GM12878 (cell line): ENCODE results near the gene ARID3B. TPM values are rescaled to one million over a fixed set of nuclear protein-coding genes. Genes with fewer than 3 reads are reported as not detected.

Source experiments
- ATAC-seq: fragments of 200-7000 bp; cut with Tn5 transposase; 3 replicates; pipeline ENCODE4 v1.9.1; 2020; ENCODE audit warnings: mild to moderate bottlenecking, moderate library complexity
- BruUV-seq: library from RNA; stranded (reverse); fragments of 400-500 nt; replicated peaks from 2 replicates; lab custom pipeline; 2021; lab: Mats Ljungman, UMichigan
- CTCF ChIA-PET: fragments of 300-600 bp; sonication (Branson Sonifier 250); formaldehyde crosslinking; extraction: SDS; loops from one replicate; lab custom pipeline; 2021; ENCODE audit warnings: inconsistent platforms; lab: Yijun Ruan, JAX
- POLR2A ChIA-PET: fragments of 350-600 bp; formaldehyde crosslinking; extraction: SDS; loops from one replicate; lab custom pipeline; 2021; ENCODE audit warnings: inconsistent platforms; lab: Charles Lee
- RAD21 ChIA-PET: fragments of 300-600 bp; sonication (Branson Sonifier 250); formaldehyde crosslinking; loops from one replicate; lab custom pipeline; 2023; ENCODE audit warnings: antibody characterized with exemption; ENCODE audit not compliant: unreplicated experiment; lab: Charles Lee
- SMC1A ChIA-PET: fragments of 300-600 bp; sonication (Branson Sonifier 250); formaldehyde crosslinking; loops from one replicate; lab custom pipeline; 2023; ENCODE audit not compliant: unreplicated experiment, uncharacterized antibody; lab: Charles Lee
- DNase-seq: peaks from one replicate; pipeline ENCODE4 v3.0.0-alpha.2; 2011; ENCODE audit warnings: low read depth, low spot score
- FAIRE-seq: peaks from 3 replicates; lab custom pipeline; 2011; peaks lifted over from hg19 to GRCh38; lab: Jason Lieb, UNC
- H2AFZ ChIP-seq: 2 replicates; pipeline ENCODE4 v1.6.0; 2011; ENCODE audit warnings: low read depth, low read length, control low read depth; ENCODE audit not compliant: control insufficient read depth
- H3K27ac ChIP-seq: 2 replicates; pipeline ENCODE4 v1.5.1; 2011; ENCODE audit warnings: control low read depth; ENCODE audit not compliant: control insufficient read depth, insufficient read depth
- H3K27me3 ChIP-seq, 2 experiments: replicated peaks in 1 of 2; 2 replicates each; pipeline versions ENCODE4 v1.6.0 to v1.6.1; 2011; ENCODE audit warnings: low read length in 1 of 2; ENCODE audit not compliant: control insufficient read depth in 2 of 2, insufficient read depth in 2 of 2
- H3K36me3 ChIP-seq, 2 experiments: 2 replicates each; pipeline ENCODE4 v1.5.1; 2011; ENCODE audit warnings: low read length in 1 of 2; ENCODE audit not compliant: control insufficient read depth in 2 of 2, insufficient read depth in 2 of 2
- H3K4me1 ChIP-seq: 2 replicates; pipeline ENCODE4 v1.6.1; 2011; ENCODE audit warnings: mild to moderate bottlenecking, low read length, moderate library complexity, mixed read lengths; ENCODE audit not compliant: control insufficient read depth, insufficient read depth
- H3K4me2 ChIP-seq: 2 replicates; pipeline ENCODE4 v1.6.0; 2011; ENCODE audit warnings: control low read depth; ENCODE audit not compliant: control insufficient read depth, insufficient read depth
- H3K4me3 ChIP-seq: fragments of 200-600 bp; sonication (generic); 2 replicates; pipeline ENCODE4 v1.5.1; 2016
- H3K79me2 ChIP-seq: 2 replicates; pipeline ENCODE4 v1.6.0; 2011; ENCODE audit warnings: low read length; ENCODE audit not compliant: control insufficient read depth, insufficient read depth
- H3K9ac ChIP-seq: 2 replicates; pipeline ENCODE4 v1.8.0; 2011; ENCODE audit warnings: low read length, control low read depth, mixed read lengths; ENCODE audit not compliant: control insufficient read depth, insufficient read depth
- H3K9me3 ChIP-seq: replicated peaks from 3 replicates; pipeline ENCODE4 v1.5.1; 2011; ENCODE audit warnings: mild to moderate bottlenecking, low read length; ENCODE audit not compliant: control insufficient read depth, insufficient read depth
- H4K20me1 ChIP-seq: 2 replicates; pipeline ENCODE4 v1.6.0; 2011; ENCODE audit not compliant: control insufficient read depth, insufficient read depth
- BCL11A ChIP-seq: IDR thresholded peaks from 2 replicates; pipeline ENCODE4 v1.6.1; 2011; ENCODE audit warnings: low read depth, low read length
- HCFC1 ChIP-seq: fragments of 150-350 bp; IDR thresholded peaks from 2 replicates; pipeline ENCODE4 v1.6.1; 2014; ENCODE audit warnings: low read length
- NR2F1 ChIP-seq: fragments of 450-650 bp; conservative IDR thresholded peaks from 2 replicates; pipeline ENCODE4 v1.6.1; 2017; ENCODE audit warnings: mild to moderate bottlenecking
- TARDBP ChIP-seq: IDR thresholded peaks from 2 replicates; pipeline ENCODE4 v1.6.1; 2016; ENCODE audit warnings: borderline replicate concordance
- ZBED1 ChIP-seq: IDR thresholded peaks from 2 replicates; pipeline ENCODE4 v1.6.1; 2016; ENCODE audit warnings: borderline replicate concordance
- ZNF687 ChIP-seq: fragments of 450-650 bp; IDR thresholded peaks from 2 replicates; pipeline ENCODE4 v1.6.1; 2017; ENCODE audit warnings: mild to moderate bottlenecking, moderate library complexity
- ZZZ3 ChIP-seq: IDR thresholded peaks from 2 replicates; pipeline ENCODE4 v1.6.1; 2011; ENCODE audit warnings: low read depth; ENCODE audit not compliant: control insufficient read depth, insufficient read length
- WGBS: methylation state at CpG from one replicate; pipeline ENCODE4 v1.1.6; 2016; ENCODE audit warnings: low lambda C conversion rate; ENCODE audit not compliant: insufficient replicate concordance, insufficient coverage; ENCODE audit errors: missing lambda C conversion rate; 5-methylcytosine and 5-hydroxymethylcytosine counted together
- in situ Hi-C: fragments of 300-500 bp; cut with MboI; formaldehyde crosslinking; loops from 9 replicates; pipeline ENCODE4 v1.14.3; 2018; ENCODE audit warnings: mixed read lengths
- intact Hi-C: fragments of 100-400 bp; cut with micrococcal nuclease; formaldehyde crosslinking; loops from one replicate; pipeline ENCODE4 v1.14.2; 2022; ENCODE audit not compliant: unreplicated experiment
- polyA plus RNA-seq, 11 experiments: library from polyadenylated mRNA; depleted of rRNA in 4 of 11; unstranded in 6 of 11; stranded (reverse) in 5 of 11; fragments of >200 nt; fragmentation: Nextera tagmentation in 4 of 11; fragmentation: Illumina TruSeq in 1 of 11; extraction: Ambion mirVana in 4 of 11; extraction: Trizol in 1 of 11; gene quantifications; 1 replicate in 1 of 11; 2 replicates in 10 of 11; pipeline versions ENCODE4 v1.2.1 to v1.2.3, GENCODE V29; 2011 to 2016; ENCODE audit warnings: inconsistent platforms in 2 of 11, missing spikeins in 2 of 11, low read depth in 1 of 11
- total RNA-seq, 4 experiments: library from RNA; depleted of rRNA in 3 of 4; stranded (reverse); fragments of >200 nt in 3 of 4; fragmentation: Illumina TruSeq in 1 of 4; extraction: Trizol in 1 of 4; gene quantifications; 2 replicates each; pipeline versions ENCODE4 v1.2.1 to v1.2.3, GENCODE V29; 2013 to 2021
- TF ChIP-seq, protein P1 (sequence below): fragments of 150-350 bp; IDR thresholded peaks from 2 replicates; pipeline ENCODE4 v1.6.1; 2014; ENCODE audit warnings: mild to moderate bottlenecking, low read depth, low read length

The ARID3B gene
- total and polyA plus RNA-seq, 10 of the 15 experiments (the other 5 are each of a cell fraction or from before 2014, with no cell fraction given), result 1.1 to 33.4 (median 24.0) TPM

GRCh38 chr15:74641151-74641550 is 100.1 kb downstream of the ARID3B start:
- H4K20me1 ChIP-seq, result no peaks in the 10 kb centered on the region; the same call in 1 of the 2 replicates
- CTCF ChIA-PET, result interaction anchor here (0.6 to 18.9 kb wide), 7 partner anchors 9 to 266 kb away, joined by 3 to 380 read pairs (median 7); partner anchors contain the start of gene CLK3
- H3K79me2 ChIP-seq, result no peaks in the 10 kb centered on the region
- H3K9ac ChIP-seq, result no peak overlapping the region
- BruUV-seq, result no TSS peak
- no peak overlapping the region for H3K27ac ChIP-seq
- 93% methylated on average over 1 of the region's 1 CpG for WGBS
- ATAC-seq (no peak), FAIRE-seq (no peak), DNase-seq (no peak)
- no peak overlapping the region for H3K4me3 ChIP-seq
- RAD21 ChIA-PET, result interaction anchor here (0.9 to 1.2 kb wide), 2 partner anchors 10 to 130 kb away, joined by 3 to 4 read pairs; no protein-coding TSS in a partner anchor
- H3K36me3 ChIP-seq, result peaks cover 5 to 25% of the 10 kb centered on the region in 2 experiments
- intact Hi-C loops (no loop called here), in situ Hi-C loops (no loop called here)
- SMC1A ChIA-PET, result interaction anchor here (1.0 to 2.0 kb wide), 4 partner anchors 9 to 260 kb away, joined by 3 to 6 read pairs (median 4); no protein-coding TSS in a partner anchor
- no peaks in the 10 kb centered on the region for H3K4me1 ChIP-seq
- no peak overlapping the region for H2AFZ ChIP-seq
- POLR2A ChIA-PET, result no interaction called here
- H3K4me2 ChIP-seq, result no peak overlapping the region
- H3K9me3 ChIP-seq, result no peaks in the 10 kb centered on the region
- no peaks in the 10 kb centered on the region for H3K27me3 ChIP-seq
- TF ChIP-seq ZBED1 (no peak), TARDBP (no peak), ZNF687 (no peak), HCFC1 (no peak), ZZZ3 (no peak), NR2F1 (no peak), BCL11A (no peak)
- TF ChIP-seq, protein P1, sequence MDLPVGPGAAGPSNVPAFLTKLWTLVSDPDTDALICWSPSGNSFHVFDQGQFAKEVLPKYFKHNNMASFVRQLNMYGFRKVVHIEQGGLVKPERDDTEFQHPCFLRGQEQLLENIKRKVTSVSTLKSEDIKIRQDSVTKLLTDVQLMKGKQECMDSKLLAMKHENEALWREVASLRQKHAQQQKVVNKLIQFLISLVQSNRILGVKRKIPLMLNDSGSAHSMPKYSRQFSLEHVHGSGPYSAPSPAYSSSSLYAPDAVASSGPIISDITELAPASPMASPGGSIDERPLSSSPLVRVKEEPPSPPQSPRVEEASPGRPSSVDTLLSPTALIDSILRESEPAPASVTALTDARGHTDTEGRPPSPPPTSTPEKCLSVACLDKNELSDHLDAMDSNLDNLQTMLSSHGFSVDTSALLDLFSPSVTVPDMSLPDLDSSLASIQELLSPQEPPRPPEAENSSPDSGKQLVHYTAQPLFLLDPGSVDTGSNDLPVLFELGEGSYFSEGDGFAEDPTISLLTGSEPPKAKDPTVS, result no peak
